ENCODE results near the gene SERPINB12. TPM values are rescaled to one million over a fixed set of nuclear protein-coding genes. Genes with fewer than 3 reads are reported as not detected.

SERPINB12 gene
- polyA plus RNA-seq, 3 donors from 2014 or later = not detected

GRCh38 chr18:63564561-63564960 lies 22.4 kb downstream of the SERPINB12 start:
- Mint-ChIP-seq H3K27me3 (ENCODE audit: low read depth in 3 of 3) (peaks cover 1 to 7% (median 4%) of the 10 kb centered on the region in 3 donors), H3K9me3 (peaks cover 0 to 2% (median 0%) of the 10 kb centered on the region in 6 donors), H3K4me3 (no peak overlapping the region), H3K4me1 (no peaks in the 10 kb centered on the region), H3K27ac (no peak overlapping the region), H3K36me3 (no peaks in the 10 kb centered on the region)
- no peak for DNase-seq

DNA sequence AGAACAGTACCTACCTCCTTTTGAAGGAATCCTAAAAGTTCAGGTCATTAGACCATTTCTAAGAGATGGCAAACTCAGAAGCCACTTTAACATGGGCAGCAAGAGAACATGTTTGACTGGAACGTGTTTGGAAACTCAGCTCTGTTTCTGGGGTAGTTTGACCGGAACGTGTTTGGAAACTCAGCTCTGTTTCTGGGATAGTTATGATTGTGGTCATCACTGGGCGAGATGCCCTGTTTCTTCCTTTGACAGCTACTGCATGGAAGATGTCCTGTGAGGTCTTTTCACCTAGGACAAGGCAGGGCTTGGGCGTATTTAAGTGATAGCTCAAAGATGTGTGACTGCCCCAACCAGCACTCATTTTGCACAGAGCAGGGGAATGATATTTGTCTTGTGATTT lies 25.1 kb downstream of the SERPINB12 start:
- no peaks in the 10 kb centered on the region for H3K36me3 Mint-ChIP-seq
- no peak overlapping the region for H3K27ac Mint-ChIP-seq
- H3K4me1 Mint-ChIP-seq = no peaks in the 10 kb centered on the region

DNA sequence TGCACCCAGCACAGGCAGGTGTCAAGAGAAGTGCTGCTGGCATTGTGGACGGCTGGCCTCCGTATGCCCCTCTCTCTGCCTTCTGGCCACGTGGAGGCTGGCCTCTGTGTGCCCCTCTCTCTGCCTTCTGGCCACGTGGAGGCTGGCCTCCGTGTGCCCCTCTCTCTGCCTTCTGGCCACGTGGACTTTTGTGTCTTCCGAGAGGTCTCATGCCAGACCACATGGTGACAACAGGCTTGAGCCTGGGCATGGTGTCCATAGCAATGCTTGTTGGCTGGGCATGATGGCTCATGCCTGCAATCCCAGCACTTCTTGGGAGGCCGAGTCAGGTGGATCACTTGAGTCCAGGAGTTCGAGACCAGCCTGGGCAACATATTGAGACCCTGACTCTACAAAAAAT lies 25.7 kb downstream of the SERPINB12 start:
- no peak overlapping the region for H3K4me3 Mint-ChIP-seq
- peaks cover 0 to 2% (median 0%) of the 10 kb centered on the region in 6 donors for H3K9me3 Mint-ChIP-seq
- peaks cover 1 to 12% (median 4%) of the 10 kb centered on the region in 3 donors for H3K27me3 Mint-ChIP-seq (ENCODE audit: low read depth in 3 of 3)
- DNase-seq = no peak
- H3K27ac Mint-ChIP-seq = no peak overlapping the region
- no peaks in the 10 kb centered on the region for H3K36me3 Mint-ChIP-seq
- no peaks in the 10 kb centered on the region for H3K4me1 Mint-ChIP-seq

More for the DNA sequence above, 25.1 kb downstream of the SERPINB12 start:
- no peak for DNase-seq
- Mint-ChIP-seq H3K9me3 (peaks cover 0 to 2% (median 0%) of the 10 kb centered on the region in 6 donors), H3K27me3 (ENCODE audit: low read depth in 3 of 3) (peaks cover 1 to 12% (median 4%) of the 10 kb centered on the region in 3 donors), H3K4me3 (no peak overlapping the region)

- Mint-ChIP-seq H3K4me3 (no peak overlapping the region), H3K9me3 (peaks cover 0 to 2% (median 0%) of the 10 kb centered on the region in 6 donors), H3K36me3 (no peaks in the 10 kb centered on the region), H3K4me1 (no peaks in the 10 kb centered on the region), H3K27ac (no peak overlapping the region), H3K27me3 (ENCODE audit: low read depth in 3 of 3) (peaks cover 0 to 7% (median 7%) of the 10 kb centered on the region in 3 donors)
- no peak for DNase-seq
Observed at GRCh38 chr18:63570721-63571120, 28.6 kb downstream of the SERPINB12 start.

GRCh38 chr18:63575681-63576080 lies 33.5 kb downstream of the SERPINB12 start:
- Mint-ChIP-seq H3K27me3 (ENCODE audit: low read depth in 3 of 3) (peaks cover 0 to 9% (median 3%) of the 10 kb centered on the region in 3 donors), H3K27ac (no peak overlapping the region), H3K9me3 (peaks cover 0 to 3% (median 0%) of the 10 kb centered on the region in 6 donors), H3K4me3 (no peak overlapping the region), H3K36me3 (no peaks in the 10 kb centered on the region), H3K4me1 (no peaks in the 10 kb centered on the region)
- no peak for DNase-seq

GRCh38 chr18:63578357-63578958 lies 36.3 kb downstream of the SERPINB12 start:
- Mint-ChIP-seq H3K27ac (no peak overlapping the region), H3K4me3 (no peak overlapping the region), H3K27me3 (ENCODE audit: low read depth in 3 of 3) (peaks cover 0 to 3% (median 2%) of the 10 kb centered on the region in 3 donors), H3K4me1 (no peaks in the 10 kb centered on the region), H3K9me3 (peaks cover 0 to 1% (median 0%) of the 10 kb centered on the region in 6 donors), H3K36me3 (no peaks in the 10 kb centered on the region)
- DNase-seq = peak in 1 of 3 donors; percentile 1

DNA sequence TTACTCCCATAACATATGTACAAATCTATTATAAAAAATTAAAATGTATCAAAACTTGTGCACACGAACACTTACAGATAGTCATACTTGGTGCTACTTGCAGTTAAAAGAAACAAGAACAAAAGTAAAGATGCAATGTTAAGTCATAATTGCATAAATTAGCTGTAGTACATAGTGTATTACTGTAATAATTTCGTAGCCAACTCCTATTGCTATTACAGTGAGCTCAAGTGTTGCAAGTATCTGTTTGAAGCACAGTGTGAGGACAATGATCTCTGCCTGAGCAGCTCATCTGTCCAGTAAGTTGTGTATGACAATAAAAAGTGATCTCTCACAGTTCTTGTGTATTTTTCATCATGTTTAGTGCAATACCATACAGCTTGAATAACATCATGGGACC lies 37.4 kb downstream of the SERPINB12 start:
- Mint-ChIP-seq H3K36me3 (no peaks in the 10 kb centered on the region), H3K4me3 (no peak overlapping the region)

GRCh38 chr18:63585988-63586387 lies 43.8 kb downstream of the SERPINB12 start:
- Mint-ChIP-seq H3K4me3 (no peak overlapping the region), H3K27me3 (ENCODE audit: low read depth in 3 of 3) (peaks cover 0 to 10% (median 4%) of the 10 kb centered on the region in 3 donors), H3K36me3 (no peaks in the 10 kb centered on the region), H3K27ac (no peak overlapping the region), H3K4me1 (no peaks in the 10 kb centered on the region), H3K9me3 (peaks cover 0 to 1% (median 0%) of the 10 kb centered on the region in 6 donors)
- no peak for DNase-seq

More for the DNA sequence above, 37.4 kb downstream of the SERPINB12 start:
- Mint-ChIP-seq H3K27me3 (ENCODE audit: low read depth in 3 of 3) (peaks cover 0 to 3% (median 2%) of the 10 kb centered on the region in 3 donors), H3K27ac (no peak overlapping the region), H3K4me1 (no peaks in the 10 kb centered on the region), H3K9me3 (peaks cover 0 to 1% (median 0%) of the 10 kb centered on the region in 6 donors)
- DNase-seq = no peak

GRCh38 chr18:63586431-63586830 lies 44.3 kb downstream of the SERPINB12 start:
- H3K9me3 Mint-ChIP-seq = peaks cover 0 to 1% (median 0%) of the 10 kb centered on the region in 6 donors
- no peaks in the 10 kb centered on the region for H3K4me1 Mint-ChIP-seq
- no peak overlapping the region for H3K27ac Mint-ChIP-seq
- no peak overlapping the region for H3K4me3 Mint-ChIP-seq
- peaks cover 0 to 13% (median 4%) of the 10 kb centered on the region in 3 donors for H3K27me3 Mint-ChIP-seq (ENCODE audit: low read depth in 3 of 3)
- no peak for DNase-seq
- no peaks in the 10 kb centered on the region for H3K36me3 Mint-ChIP-seq

- Mint-ChIP-seq H3K4me3 (no peak within 1 kb of the TSS), H3K36me3 (no peaks in the 10 kb centered on the region), H3K9me3 (peaks cover 0 to 1% (median 0%) of the 10 kb centered on the region in 6 donors), H3K27ac (no peak within 1 kb of the TSS), H3K4me1 (no peaks in the 10 kb centered on the region), H3K27me3 (ENCODE audit: low read depth in 3 of 3) (peaks cover 0 to 13% (median 4%) of the 10 kb centered on the region in 3 donors)
- no peak for DNase-seq
Observed at GRCh38 chr18:63586966-63587365, 44.8 kb downstream of the SERPINB12 start, which contains the start of gene SERPINB13. Gene SERPINB13, plus strand, starts transcription at chr18:63587343. Its CDS starts 1,325 bp downstream, at chr18:63588668.

GRCh38 chr18:63588909-63589308 lies 46.7 kb downstream of the SERPINB12 start:
- no peak overlapping the region for H3K4me3 Mint-ChIP-seq
- DNase-seq = no peak
- H3K27ac Mint-ChIP-seq = no peak overlapping the region
- no peaks in the 10 kb centered on the region for H3K4me1 Mint-ChIP-seq
- peaks cover 0 to 15% (median 7%) of the 10 kb centered on the region in 3 donors for H3K27me3 Mint-ChIP-seq (ENCODE audit: low read depth in 3 of 3)
- peaks cover 0 to 1% (median 0%) of the 10 kb centered on the region in 6 donors for H3K9me3 Mint-ChIP-seq
- no peaks in the 10 kb centered on the region for H3K36me3 Mint-ChIP-seq

GRCh38 chr18:63590373-63590772 lies 48.2 kb downstream of the SERPINB12 start:
- peaks cover 0 to 1% (median 0%) of the 10 kb centered on the region in 6 donors for H3K9me3 Mint-ChIP-seq
- H3K27ac Mint-ChIP-seq = no peak overlapping the region
- no peak for DNase-seq
- peaks cover 0 to 16% (median 7%) of the 10 kb centered on the region in 3 donors for H3K27me3 Mint-ChIP-seq (ENCODE audit: low read depth in 3 of 3)
- no peak overlapping the region for H3K4me3 Mint-ChIP-seq
- no peaks in the 10 kb centered on the region for H3K4me1 Mint-ChIP-seq
- no peaks in the 10 kb centered on the region for H3K36me3 Mint-ChIP-seq

DNA sequence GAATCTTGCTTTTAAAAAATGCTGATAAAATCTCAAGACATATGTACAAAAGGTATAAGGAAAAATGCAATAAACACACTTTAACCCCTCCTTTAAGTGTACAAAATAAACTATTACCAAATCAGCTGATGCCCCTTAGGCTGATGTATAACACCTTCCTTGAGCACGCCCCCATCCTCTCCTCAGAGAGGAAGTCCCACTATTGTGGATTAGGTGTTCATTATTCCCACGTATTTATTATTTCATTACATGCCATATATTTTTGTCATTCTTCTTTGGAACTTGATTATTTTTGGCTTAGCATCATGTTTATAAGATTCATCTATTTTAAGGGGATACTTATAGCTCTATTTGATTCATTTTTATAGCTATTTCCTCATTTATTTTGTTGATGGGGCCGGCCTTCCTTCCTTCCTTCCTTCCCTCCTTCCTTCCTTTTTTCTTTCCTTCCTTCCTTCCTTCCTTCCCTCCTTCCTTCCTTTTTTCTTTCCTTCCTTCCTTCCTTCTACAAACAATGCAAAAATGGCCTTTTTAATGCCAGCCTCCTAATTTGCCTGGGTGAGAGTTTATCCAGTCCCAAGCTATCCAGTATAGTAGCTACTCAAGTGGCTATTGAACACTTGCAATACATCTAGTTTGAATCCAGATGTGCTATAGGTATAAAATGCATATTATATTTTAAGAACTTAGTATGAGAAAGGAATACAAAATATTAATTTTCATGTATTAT lies 49.0 kb downstream of the SERPINB12 start:
- no peaks in the 10 kb centered on the region for H3K4me1 Mint-ChIP-seq
- no peak for DNase-seq
- peaks cover 0 to 9% (median 5%) of the 10 kb centered on the region in 3 donors for H3K27me3 Mint-ChIP-seq (ENCODE audit: low read depth in 3 of 3)
- H3K36me3 Mint-ChIP-seq = no peaks in the 10 kb centered on the region
- H3K9me3 Mint-ChIP-seq = no peaks in the 10 kb centered on the region
- no peak overlapping the region for H3K27ac Mint-ChIP-seq
- H3K4me3 Mint-ChIP-seq = no peak overlapping the region

DNA sequence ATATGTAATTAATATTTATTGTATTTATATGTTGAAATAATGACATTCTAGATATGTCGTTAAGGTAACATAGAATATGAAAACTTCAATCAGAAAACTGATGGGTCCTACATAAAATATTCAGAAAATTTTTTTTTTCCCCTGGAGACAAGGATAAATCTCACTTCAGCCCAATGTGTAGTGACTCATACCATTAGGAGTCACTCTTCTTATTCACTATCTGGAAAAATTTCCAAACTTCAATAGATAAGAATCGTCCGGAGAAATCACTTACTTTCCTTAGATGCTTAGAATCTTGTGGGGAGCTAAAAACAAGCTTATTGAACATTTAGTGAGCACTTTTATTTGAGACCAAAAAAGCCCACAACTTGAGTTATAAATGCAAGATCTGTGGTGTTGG lies 49.6 kb downstream of the SERPINB12 start:
- no peaks in the 10 kb centered on the region for H3K9me3 Mint-ChIP-seq
- H3K36me3 Mint-ChIP-seq = no peaks in the 10 kb centered on the region
- H3K27ac Mint-ChIP-seq = no peak overlapping the region
- no peak overlapping the region for H3K4me3 Mint-ChIP-seq
- H3K4me1 Mint-ChIP-seq = no peaks in the 10 kb centered on the region
- no peak for DNase-seq
- peaks cover 0 to 9% (median 3%) of the 10 kb centered on the region in 3 donors for H3K27me3 Mint-ChIP-seq (ENCODE audit: low read depth in 3 of 3)

Data from immature natural killer cell (primary cell).